Measurements from ENCODE around the gene ANKAR.
"Not testable (repeated sequence)": the region's sequence is repeated elsewhere in the genome, so short reads cannot be mapped to it uniquely, and the experiment has no call there.

ANKAR gene

DNA sequence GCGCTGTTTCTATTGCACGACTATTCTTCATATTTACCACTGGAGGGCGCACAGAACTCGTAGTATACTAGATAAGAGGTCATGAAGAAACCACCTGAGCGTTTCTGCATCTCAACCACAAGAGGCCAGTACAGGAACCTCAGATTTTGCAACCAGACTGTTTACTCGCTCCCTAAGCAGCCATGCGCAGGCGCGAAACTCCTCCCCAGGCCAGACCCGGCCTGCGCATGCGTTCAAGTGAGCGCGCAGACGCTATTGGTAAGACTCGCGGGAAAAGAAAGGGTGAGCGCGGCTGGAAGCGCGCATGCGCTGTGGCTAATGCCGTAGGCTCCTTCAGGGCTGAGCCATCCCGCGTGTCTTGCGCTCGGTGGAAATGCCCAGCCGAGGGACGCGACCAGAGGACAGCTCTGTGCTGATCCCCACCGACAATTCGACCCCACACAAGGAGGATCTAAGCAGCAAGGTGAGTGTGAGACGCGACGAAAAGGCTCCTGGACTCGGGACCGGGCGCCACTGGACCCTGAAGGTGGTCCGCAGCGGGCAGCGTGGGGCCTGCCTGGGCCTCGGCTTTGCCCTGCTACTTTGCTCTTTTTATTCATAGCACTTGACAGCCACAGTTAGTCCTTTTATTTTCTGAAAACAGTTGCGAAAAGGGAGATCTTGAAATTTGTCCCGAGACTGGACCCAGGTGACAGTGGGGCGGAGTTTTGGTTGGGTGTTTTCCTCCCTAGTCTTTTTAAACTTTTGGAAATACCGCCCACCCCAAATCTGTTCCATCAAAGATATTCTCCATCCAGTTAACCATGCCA, 13.1 kb upstream of the ANKAR start, which contains the start of gene ASNSD1:
TSS of gene ASNSD1 (plus strand) at position 312 of the 809 bp plus-strand sequence. CDS start 4,674 bp downstream, outside the sequence.
- DNase-seq, result peak; percentile 98

DNA sequence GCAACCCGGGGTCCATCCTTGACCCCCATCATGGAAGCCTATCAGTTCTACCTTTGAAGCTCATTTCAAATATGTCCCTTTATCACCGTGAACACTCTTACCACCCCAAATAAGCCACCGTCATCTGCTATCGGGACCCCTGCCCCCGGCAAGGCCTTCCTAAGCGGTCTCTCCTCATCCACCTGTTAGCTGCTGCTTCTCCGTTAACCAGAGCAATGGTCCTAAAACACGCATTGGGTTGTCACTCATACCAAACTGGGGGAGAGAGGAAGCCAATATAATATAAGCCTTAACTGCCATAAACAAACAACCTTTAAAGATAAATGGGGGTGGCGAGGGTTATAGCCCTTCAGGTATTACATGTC, 12.5 kb upstream of the ANKAR start:
- DNase-seq, result no peak

DNA sequence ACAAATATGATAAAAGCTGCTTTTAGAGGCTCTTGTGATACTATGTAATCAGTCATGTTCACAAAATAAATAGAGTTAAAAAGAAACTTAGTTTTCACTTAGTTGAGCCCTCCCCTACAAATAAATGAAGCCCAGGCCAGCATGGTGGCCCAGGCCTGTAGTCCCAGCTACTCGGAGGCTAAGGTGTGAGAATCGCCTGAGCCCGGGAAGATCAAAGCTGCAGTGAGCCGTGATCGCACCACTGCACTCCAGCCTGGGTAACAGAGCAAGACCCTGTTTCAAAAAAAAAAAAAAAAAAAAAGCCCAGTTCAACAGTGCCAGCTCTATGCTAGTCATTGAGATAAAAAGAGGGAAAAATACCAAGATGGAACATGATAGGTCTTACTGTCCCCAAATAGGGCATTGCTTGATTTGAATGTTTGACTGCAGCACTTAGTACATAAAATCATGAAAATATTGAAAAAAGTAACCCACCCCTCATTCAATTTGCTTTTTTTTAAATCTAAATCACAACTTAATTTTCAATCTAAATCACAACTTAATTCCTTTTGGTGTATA, 11.7 kb upstream of the ANKAR start:
- no peak for DNase-seq

DNA sequence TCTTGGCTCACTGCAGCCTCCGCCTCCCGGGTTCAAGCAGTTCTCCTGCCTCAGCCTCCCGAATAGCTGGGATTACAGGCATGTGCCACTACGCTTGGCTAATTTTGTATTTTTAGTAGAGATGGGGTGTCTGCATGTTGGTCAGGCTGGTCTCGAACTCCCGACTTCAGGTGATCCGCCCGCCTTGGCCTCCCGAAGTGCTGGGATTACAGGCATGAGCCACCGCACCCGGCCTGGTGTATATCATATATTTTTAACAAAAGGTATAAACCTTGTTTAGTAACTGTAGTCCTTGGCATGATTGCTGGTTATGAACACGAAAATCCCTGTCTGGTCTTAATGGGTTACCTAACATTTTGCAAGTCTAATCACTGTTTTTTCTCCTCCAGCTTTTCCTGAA, 11.2 kb upstream of the ANKAR start:
- DNase-seq, result not testable (repeated sequence)

DNA sequence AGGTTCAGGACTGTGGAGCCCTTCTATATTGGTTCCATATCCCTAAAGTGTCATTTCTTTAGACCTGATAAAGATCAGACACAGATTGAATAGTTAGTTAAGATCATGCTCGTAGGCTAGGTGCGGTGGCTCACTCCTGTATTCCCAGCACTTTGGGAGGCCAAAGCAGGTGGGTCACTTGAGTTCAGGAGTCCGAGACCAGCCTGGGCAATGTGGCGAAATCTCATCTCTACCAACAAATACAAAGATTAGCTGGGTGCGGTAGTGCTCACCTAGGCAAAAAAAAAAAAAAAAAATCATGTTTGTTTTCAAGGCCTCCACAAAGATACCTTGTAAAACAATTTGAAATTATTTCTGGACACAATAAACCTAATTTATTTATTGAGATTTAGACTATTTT, 4.6 kb upstream of the ANKAR start:
- DNase-seq, result no peak

DNA sequence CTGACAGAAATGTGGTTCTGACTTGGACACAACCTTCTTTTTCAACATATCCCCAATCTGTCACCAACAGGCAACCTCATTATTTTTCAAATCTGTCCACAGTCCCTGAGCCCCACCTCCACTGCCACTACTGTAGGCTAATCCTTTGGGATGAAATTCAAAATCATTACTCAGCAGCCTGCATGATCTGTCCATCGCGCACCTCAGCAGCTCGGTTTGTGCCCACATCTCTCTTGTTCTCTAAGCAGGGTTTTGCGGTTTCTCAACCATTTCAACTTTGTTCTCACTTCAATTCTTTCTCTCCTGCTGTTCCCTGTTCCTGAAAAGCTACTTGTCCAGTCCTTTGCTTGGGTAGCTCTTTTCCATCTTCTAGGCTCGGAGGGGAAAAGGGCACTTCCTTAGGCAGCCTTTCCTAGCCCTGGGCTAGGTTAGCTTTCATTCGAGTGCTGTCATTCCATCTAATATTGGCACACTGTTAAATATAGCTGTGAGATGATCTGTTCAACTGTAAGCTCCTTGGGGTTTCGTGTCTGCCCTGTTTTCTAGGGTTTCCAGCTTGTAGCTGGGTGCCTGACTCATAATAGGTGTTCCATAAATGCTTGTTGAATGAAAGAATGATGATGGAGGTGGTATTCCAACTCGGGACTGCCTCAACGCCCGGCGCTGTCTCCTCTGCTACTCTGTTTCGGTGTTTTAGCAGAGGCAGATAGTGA, 653 bp upstream of the ANKAR start:
- DNase-seq, result no peak

DNA sequence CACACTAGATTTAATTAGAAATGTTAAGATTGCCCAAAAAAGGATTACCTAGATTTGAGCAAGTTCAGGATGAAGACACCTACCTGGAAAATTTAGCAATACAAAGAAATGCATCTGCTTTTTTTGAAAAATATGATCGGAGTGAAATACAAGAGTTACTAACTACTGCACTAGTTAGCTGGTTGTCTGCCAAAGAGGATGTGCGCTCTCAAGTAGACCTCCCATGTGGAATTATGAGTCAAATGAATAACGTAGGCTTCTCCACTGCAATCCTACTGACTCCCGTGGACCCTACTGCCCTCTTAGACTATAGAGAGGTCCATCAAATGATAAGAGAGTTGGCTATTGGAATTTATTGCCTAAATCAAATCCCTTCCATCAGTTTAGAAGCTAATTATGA, 2.0 kb downstream of the ANKAR start:
- no peak for DNase-seq

DNA sequence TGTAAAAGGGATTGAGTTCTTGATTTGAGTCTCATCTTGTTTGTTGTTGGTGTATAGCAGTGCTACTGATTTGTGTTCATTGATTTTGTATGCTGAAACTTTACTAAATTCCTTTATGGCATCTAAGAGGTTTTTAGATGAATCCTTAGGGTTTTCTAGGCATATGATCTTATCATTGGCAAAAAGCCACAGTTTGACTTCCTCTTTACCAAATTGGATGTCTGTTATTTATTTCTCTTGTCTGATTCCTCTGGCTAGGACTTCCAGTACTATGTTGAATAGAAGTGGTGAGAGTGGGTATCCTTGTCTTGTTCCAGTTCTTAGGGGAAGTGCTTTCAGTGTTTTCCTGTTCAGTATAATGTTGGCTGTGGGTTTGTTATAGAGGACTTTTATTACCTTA, 4.8 kb downstream of the ANKAR start:
- no peak for DNase-seq

DNA sequence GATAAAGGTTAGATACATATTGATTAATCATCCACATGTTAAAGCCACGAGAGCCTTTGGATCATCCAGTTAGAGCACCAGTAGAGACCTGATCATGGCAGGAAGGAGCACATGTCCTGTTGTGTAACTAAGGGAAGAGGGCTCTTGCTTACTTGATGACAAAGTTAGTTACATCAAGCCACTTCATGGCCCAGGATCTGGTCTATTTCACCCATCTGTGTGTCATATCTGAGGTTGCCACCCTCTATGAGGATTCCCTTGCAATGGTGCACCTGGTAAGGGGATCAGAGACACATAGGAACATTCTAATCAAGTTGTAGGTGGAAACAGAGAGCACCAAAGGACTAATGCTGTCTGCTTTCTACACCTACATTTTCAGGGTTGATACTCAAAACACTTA, 6.7 kb downstream of the ANKAR start:
- no peak for DNase-seq

DNA sequence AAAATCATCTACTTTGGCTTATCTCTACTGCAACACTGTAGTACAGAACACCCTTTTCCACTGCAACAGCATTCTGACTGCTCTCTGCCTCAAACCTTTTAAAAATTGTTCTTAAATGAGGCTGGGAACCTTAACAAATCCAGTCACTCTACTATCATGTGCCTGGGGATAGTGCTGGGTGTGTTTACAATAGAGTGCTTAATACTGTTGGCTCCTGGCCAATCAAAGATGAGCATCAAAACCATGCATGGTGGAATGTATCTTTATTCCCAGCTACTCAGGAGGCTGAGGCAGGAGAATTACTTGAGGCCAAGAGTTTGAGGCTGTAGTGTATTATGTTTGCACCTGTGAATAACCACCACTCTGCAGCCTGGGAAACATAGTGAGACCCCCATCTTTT, 7.4 kb downstream of the ANKAR start:
- no peak for DNase-seq

DNA sequence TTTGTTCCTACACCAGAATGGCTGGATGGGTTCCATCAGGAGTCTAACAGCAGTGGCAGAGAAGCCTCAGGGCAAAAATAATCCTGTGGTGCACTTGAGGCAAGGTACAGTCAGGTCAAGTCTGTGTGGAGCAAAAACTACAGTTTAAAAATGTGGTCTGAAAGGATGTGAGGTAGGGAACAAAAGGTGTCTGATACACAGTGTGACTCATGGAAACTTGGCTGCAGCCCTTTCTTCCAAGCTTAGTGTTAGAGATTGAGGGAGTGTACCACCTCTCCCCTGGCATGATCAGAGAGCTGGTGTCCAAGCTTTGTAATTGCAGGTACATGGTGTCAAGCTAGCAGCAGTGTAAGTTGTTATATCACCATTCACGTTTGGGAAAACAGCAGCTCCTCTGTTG, 8.9 kb downstream of the ANKAR start:
- DNase-seq, result no peak

DNA sequence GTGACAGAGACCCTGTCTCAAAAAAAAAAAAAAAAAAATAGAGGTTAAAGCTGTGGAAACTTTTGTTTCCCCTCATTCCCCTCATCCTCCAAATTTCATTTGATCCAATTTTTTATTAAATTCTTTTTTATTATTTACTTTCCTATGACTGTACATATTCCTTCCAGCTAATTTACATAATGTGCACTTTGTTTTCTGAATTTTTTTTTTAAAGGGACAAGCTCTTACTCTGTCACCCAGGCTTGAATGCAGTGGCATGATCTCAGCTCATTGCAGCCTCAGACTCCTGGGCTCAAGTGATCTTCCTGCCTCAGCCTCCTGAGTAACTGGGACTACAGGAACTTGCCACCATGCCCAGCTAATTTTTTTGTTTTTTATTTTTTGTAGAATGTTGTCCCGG, 10.3 kb downstream of the ANKAR start:
- DNase-seq, result no peak

DNA sequence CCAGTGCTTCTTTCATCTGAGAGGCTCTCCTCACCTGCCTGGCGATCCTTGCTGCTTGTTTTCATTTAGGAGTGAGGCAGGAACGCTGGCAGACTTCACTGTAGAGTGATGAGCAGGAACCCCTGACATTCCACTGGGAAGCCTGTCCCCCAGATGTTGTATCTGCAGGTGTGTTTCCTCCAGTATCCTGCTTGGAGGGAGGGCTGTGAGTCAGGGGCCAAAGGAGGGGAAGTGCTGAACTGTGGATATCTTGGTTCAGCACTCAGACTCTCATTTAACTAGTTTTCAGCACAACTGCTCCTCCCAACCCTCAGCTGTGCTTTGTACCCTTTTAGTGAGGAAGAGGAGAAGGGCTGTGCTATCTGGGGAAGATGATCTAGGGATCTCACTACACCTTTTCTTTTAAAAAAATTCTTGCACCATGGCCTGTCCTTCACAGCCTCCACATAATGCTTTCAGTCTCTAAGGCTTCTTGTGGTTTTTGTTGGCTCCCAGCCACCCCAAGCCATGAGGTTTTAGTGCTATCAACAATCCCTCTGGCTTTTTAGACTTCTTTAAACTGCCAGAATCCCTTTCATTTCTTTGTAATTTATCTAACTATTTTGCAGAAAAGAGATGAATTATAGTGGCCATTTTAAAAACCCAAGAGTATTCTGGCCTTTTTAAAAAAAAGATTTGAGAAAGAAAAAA, 11.2 kb downstream of the ANKAR start:
- DNase-seq, result no peak

DNA sequence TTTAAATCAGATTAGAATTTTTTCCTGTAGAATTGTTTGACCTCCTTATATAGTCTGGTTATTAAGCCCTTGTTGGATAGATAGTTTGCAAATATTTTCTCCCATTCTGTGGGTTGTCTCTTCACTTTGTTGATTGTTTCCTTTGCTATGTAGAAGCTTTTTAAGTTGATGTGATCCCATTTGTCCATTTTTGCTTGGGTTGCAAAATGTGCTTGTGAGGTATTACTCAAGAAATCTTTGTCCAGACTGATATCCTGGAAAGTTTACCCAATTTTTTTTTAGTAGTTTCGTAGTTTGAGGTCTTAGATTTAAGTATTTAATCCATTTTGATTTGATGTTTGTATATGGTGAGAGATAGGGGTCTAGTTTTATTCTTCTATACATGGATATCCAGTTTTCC, 13.3 kb downstream of the ANKAR start:
- DNase-seq, result not testable (repeated sequence)

DNA sequence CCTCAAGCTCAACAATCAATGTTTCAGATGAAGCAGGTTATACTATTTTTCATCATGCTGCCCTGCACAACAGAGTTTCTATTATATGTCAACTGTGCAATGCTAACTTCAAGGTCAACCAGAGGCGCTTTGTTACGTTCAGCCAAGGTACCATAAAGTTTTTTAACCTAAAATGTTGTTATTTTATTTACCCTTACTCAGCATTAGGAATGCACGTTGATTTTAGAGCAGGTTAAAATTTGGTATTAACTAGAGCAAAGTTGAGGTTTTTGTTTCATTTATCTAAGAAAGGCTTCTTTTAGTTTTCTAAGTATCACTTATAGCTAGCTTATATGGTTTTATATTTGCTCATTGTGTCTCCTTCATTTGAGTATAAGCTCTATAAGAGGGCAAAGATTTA, 21.8 kb downstream of the ANKAR start:
- DNase-seq, result no peak

DNA sequence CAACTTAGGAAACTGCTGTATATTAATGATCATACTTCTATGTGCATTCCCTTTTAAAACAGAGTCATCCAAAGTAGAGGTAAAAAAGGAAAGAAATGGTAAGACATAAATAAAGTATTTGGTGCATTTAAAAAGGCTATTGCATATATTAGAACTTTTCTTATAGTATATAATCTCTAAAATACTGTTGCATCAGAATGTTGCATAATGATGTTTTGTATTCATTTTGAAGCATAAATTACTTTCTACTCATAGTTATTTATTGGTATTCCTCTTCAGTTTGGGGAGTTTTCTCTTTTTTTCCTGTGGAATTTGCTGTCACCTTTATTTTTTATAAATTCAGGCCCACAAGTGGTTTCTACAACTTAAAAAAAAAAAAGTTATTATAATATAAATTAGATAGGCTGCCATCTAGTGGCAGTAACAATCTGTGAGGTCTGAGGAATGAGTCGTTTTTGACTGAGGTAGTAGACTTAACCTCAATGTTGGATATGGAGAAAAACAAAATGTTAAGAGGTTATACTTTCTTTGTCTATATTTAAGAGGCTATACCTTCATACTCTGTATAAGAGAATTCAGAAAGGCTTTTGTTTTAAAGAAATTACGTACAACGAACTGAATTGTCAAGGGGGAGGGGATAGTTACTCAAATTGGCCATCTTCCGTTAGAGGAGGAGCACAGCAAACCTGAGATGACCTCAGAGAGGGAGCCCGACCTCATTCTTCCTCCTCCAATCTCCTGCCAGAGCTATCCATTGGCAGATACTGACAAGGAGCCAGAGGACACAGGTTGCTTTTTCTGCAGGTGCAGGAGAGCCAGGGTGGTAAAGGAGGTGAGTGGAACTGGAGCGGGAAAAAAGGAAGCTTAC, 23.8 kb downstream of the ANKAR start:
- DNase-seq, result peak; percentile 17

DNA sequence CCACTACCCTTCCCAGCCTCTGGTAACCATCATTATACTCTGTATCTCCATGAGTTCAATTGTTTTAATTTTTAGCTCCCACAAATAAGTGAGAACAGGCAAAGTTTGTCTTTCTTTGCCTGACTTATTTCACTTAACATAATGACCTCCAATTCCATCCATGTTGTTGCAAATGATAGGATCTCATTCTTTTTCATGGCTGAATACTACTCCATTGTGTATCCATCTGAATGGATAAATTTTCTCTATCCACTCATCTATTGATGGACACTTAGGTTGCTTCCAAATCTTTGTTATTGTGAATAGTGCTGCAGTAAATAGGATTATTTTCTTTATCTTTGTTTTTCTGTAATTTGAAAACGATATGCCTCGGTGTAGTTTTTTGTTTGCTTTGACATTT, 26.2 kb downstream of the ANKAR start:
- DNase-seq, result no peak

DNA sequence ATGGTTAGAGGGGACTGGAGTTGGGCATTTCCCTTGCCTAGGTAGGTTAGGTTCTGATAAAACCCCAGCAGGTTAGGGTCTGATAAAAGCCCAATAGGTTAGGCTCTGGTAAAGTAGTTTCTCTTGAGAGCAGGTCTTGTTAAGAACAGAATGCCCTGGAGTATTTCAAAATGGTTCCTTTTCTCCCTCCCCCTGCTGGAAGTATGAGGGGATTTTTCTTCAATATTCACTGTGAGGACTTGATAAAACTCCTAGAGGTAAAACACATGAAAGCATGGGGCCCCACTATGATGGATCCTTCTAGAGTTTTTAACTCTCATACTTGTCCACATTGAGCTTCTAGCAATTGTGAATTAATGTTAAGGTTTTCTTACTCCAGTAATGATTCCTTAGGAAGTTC, 27.6 kb downstream of the ANKAR start:
- DNase-seq, result no peak

DNA sequence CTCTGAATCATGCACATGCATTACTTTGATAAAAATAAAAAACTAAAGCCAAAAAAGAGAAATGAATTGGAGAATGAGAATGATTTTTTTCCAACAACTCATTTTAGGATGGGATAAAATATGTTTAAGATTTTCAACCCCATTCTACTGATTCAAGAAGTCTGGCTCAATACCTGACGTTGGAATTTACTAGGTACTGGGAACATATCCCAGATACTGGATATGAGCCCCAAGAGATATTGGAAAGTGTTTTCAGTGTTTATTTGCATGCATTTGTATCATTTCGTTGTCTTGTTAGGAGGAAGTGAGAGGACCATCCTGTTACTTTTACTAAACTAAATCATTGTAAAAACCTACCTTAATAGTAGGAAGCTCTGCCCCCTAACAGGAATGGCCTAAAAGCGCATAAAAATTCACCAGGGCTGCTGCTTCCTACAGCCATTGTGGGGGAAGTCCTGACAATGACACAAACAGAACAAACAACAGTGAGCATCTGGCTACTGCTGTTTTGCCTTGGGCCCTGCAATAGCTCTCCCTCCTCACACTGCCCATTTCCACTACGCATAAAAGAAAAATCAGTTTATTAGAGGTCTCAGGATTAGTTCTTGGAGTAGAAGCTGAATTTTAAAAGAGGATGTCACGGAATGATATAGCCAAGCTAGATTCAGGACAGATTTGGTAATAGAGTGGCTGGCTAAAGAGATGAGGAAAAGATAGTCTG, 35.2 kb downstream of the ANKAR start:
- no peak for DNase-seq

DNA sequence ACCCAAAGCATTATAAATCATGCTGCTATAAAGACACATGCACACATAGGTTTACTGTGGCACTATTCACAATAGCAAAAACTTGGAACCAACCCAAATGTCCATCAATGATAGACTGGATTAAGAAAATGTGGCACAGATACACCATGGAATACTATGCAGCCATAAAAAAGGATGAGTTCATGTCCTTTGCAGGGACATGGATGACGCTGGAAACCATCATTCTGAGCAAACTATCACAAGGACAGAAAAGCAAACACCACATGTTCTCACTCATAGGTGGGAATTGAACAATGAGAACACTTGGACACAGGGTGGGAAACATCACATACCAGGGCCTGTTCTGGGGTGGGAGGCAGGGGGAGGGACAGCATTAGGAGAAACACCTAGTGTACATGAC, 43.1 kb downstream of the ANKAR start:
- DNase-seq, result not testable (repeated sequence)

DNA sequence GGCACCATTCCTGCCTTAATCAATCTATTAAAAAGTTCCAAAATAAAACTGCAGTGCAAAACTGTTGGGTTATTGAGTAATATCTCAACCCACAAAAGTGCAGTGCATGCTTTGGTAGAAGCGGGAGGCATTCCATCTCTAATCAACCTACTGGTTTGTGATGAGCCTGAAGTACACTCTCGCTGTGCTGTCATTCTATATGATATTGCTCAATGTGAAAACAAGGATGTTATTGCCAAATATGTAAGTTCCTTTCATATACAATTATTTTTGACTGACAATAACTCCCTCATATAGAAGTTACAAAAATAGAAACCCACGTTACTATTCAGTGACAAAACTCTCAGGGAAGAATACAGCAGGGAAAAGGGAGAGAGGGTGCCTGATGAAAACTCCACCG, 45.1 kb downstream of the ANKAR start:
- no peak for DNase-seq

DNA sequence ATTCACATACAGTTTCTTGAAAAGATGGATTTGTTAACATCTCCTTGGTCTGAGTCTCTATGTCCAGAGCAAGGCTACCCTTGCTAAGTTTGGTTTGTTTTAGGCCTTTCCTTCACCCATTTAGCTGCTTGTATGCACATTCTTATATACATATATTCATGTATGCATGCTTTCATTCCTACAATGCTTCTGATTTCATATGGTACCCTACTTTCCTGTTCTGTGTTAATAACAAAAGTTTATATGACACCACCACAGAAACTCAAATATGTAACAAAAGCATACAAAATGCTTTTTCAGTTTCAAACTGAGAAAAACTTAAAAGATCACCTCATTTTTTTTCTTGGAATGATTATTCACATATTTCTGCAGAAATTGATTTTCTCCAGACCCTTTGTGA, 48.7 kb downstream of the ANKAR start:
- DNase-seq, result no peak
